Measurements from ENCODE around the gene SNTB2.

SNTB2 gene

GRCh38 chr16:69340095-69340644 lies 153.2 kb downstream of the SNTB2 start:
- no peak for DNase-seq (ENCODE audit: low read depth in 2 of 2)

- no peak for DNase-seq (ENCODE audit: low read depth in 2 of 2)
Measured at GRCh38 chr16:69344171-69344570, 157.2 kb downstream of the SNTB2 start.

- DNase-seq (ENCODE audit: low read depth in 2 of 2): no peak
Measured at GRCh38 chr16:69345923-69346322, 159.0 kb downstream of the SNTB2 start.

- DNase-seq (ENCODE audit: low read depth in 2 of 2): no peak
Measured at GRCh38 chr16:69346683-69347082, 159.7 kb downstream of the SNTB2 start.

- no peak for DNase-seq (ENCODE audit: low read depth in 2 of 2)
Measured at GRCh38 chr16:69348222-69348621, 161.3 kb downstream of the SNTB2 start.

GRCh38 chr16:69349536-69349935 lies 162.6 kb downstream of the SNTB2 start:
- no peak for DNase-seq (ENCODE audit: low read depth in 2 of 2)

- no peak for DNase-seq (ENCODE audit: low read depth in 2 of 2)
Measured at GRCh38 chr16:69350536-69351133, 163.7 kb downstream of the SNTB2 start.

GRCh38 chr16:69351309-69352027 lies 164.5 kb downstream of the SNTB2 start, which contains the start of gene TMED6:
TSS of gene TMED6 (minus strand) at chr16:69351786. CDS start at chr16:69351753, 33 bp downstream.
- DNase-seq (ENCODE audit: low read depth in 2 of 2): no peak

Data from stimulated activated CD4-positive, alpha-beta T cell treated with anti-CD3 and anti-CD28 coated beads, Interleukin-15, amount 100 ng/mL, for 48 hours (primary cell).